ENCODE measurements around the gene GRAMD2B. TPM values are rescaled to one million over a fixed set of nuclear protein-coding genes. Genes with fewer than 3 reads are reported as not detected.

The GRAMD2B gene
- total and polyA plus RNA-seq, 2 experiments from 2014 or later = 90.4 to 128 TPM

DNA sequence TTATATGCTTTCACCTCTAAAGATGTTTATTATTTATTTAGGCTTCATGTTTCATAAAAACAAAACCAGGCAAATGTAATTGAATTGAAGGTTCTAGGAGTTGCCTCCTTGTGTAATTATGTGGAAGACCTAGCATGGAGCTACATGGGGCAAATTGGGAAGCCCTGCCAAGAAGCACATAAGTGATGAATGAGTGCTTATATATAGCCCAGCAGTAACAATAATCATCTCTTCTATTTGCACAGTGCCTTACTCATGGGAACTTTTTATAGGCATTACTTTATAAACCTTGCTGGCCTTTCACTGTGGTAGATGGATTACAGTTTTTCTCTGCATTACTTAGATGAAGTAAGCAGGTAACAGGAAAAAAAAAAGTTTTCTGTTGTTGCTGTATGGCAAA lies 40.0 kb upstream of the GRAMD2B start:
- TF ChIP-seq EZH2phosphoT487 (IDR thresholded peaks at IDR 0.05; ENCODE audit: insufficient read depth, low read depth) (no peak), EZH2 (IDR thresholded peaks at IDR 0.05; ENCODE audit: insufficient read depth, poor library complexity, severe bottlenecking) (no peak)
- H3K4me1 ChIP-seq (ENCODE audit: insufficient read depth) = peaks cover 55% of the 10 kb centered on the region
- peak; percentile 55 for DNase-seq
- no peaks in the 10 kb centered on the region for H4K20me1 ChIP-seq (ENCODE audit: insufficient read depth)
- in situ Hi-C loops (cut with MboI) = no loop called here
- H3K9ac ChIP-seq = no peak overlapping the region
- peak overlapping the region; percentile 0; the same call in 1 of the 2 replicates for H2AFZ ChIP-seq
- H3K9me2 ChIP-seq (ENCODE audit: insufficient read depth) = no peaks in the 10 kb centered on the region
- H3K79me2 ChIP-seq (ENCODE audit: insufficient read depth) = no peaks in the 10 kb centered on the region
- no peaks in the 10 kb centered on the region for H3K36me3 ChIP-seq (ENCODE audit: low read depth)
- H3K4me3 ChIP-seq = no peak overlapping the region
- H3K4me2 ChIP-seq (ENCODE audit: unreplicated experiment) = peak overlapping the region; percentile 36
- H3K27ac ChIP-seq = peak overlapping the region; percentile 68
- H3K27me3 ChIP-seq (replicated peaks; ENCODE audit: insufficient read depth) = no peaks in the 10 kb centered on the region
- peaks cover 43% of the 10 kb centered on the region for H3F3A ChIP-seq (ENCODE audit: insufficient read depth)
- no peaks in the 10 kb centered on the region for H3K9me3 ChIP-seq (ENCODE audit: low read depth)

DNA sequence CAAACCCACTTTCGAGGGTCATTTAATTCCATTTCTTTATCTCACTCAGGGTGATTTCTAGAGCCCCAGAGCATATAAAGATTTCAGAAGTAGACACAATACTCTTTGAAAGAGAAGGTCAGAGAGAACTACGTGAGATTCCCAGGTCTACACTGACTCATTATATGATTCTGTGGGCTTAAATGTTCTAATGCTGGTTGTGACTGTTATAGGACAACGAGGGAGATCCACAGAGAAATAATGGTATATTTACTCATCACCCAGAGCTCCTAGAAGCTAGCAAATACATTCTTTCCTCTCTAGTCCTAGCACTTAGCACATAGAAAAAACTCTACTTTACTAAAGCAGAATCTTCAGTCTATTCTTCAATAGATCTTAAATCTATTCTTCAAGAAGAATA lies 39.4 kb upstream of the GRAMD2B start:
- Histone ChIP-seq H3K79me2 (ENCODE audit: insufficient read depth) (no peaks in the 10 kb centered on the region), H3K36me3 (ENCODE audit: low read depth) (no peaks in the 10 kb centered on the region), H3K27me3 (replicated peaks; ENCODE audit: insufficient read depth) (no peaks in the 10 kb centered on the region), H3F3A (ENCODE audit: insufficient read depth) (peaks cover 38% of the 10 kb centered on the region), H3K4me3 (no peak overlapping the region), H3K9me2 (ENCODE audit: insufficient read depth) (no peaks in the 10 kb centered on the region), H3K9me3 (ENCODE audit: low read depth) (no peaks in the 10 kb centered on the region), H4K20me1 (ENCODE audit: insufficient read depth) (no peaks in the 10 kb centered on the region), H3K4me2 (ENCODE audit: unreplicated experiment) (peak overlapping the region; percentile 36), H3K4me1 (ENCODE audit: insufficient read depth) (peaks cover 52% of the 10 kb centered on the region), H2AFZ (peak overlapping the region; percentile 0; the same call in 1 of the 2 replicates), H3K9ac (0 out of 2 replicates have a peak overlapping the region, but pooled peaks have one; percentile 0), H3K27ac (peak overlapping the region; percentile 68)
- TF ChIP-seq EZH2phosphoT487 (IDR thresholded peaks at IDR 0.05; ENCODE audit: insufficient read depth, low read depth) (no peak), EZH2 (IDR thresholded peaks at IDR 0.05; ENCODE audit: insufficient read depth, poor library complexity, severe bottlenecking) (no peak)
- WGBS, 2 experiments (ENCODE audit: low coverage in 1 of 2, low lambda C conversion rate in 2 of 2, missing lambda C conversion rate in 2 of 2) = 41 to 42% methylated on average over 3 of the region's 3 CpGs
- in situ Hi-C loops (cut with MboI) = no loop called here
- DNase-seq = peak; percentile 61

GRCh38 chr5:126384985-126385384 lies 38.2 kb upstream of the GRAMD2B start:
- no peaks in the 10 kb centered on the region for H3K27me3 ChIP-seq (replicated peaks; ENCODE audit: insufficient read depth)
- H3K9me3 ChIP-seq (ENCODE audit: low read depth) = no peaks in the 10 kb centered on the region
- no peak overlapping the region for H3K9ac ChIP-seq
- no peak overlapping the region for H2AFZ ChIP-seq
- peak; percentile 77 for DNase-seq
- H3K27ac ChIP-seq = peak overlapping the region; percentile 68
- peaks cover 38% of the 10 kb centered on the region for H3F3A ChIP-seq (ENCODE audit: insufficient read depth)
- TF ChIP-seq EZH2phosphoT487 (IDR thresholded peaks at IDR 0.05; ENCODE audit: insufficient read depth, low read depth) = no peak
- TF ChIP-seq EZH2 (IDR thresholded peaks at IDR 0.05; ENCODE audit: insufficient read depth, poor library complexity, severe bottlenecking) = no peak
- no peaks in the 10 kb centered on the region for H4K20me1 ChIP-seq (ENCODE audit: insufficient read depth)
- in situ Hi-C loops (cut with MboI) = no loop called here
- peak overlapping the region; percentile 36 for H3K4me2 ChIP-seq (ENCODE audit: unreplicated experiment)
- 60 to 61% methylated on average over 3 of the region's 3 CpGs for WGBS, 2 experiments (ENCODE audit: low coverage in 1 of 2, low lambda C conversion rate in 2 of 2, missing lambda C conversion rate in 2 of 2)
- no peaks in the 10 kb centered on the region for H3K36me3 ChIP-seq (ENCODE audit: low read depth)
- H3K79me2 ChIP-seq (ENCODE audit: insufficient read depth) = no peaks in the 10 kb centered on the region
- H3K4me1 ChIP-seq (ENCODE audit: insufficient read depth) = peaks cover 52% of the 10 kb centered on the region
- no peaks in the 10 kb centered on the region for H3K9me2 ChIP-seq (ENCODE audit: insufficient read depth)
- H3K4me3 ChIP-seq = peak overlapping the region; percentile 9; the same call in 1 of the 2 replicates

GRCh38 chr5:126385524-126386502 lies 37.4 kb upstream of the GRAMD2B start:
- peak overlapping the region; percentile 9; the same call in 1 of the 2 replicates for H3K4me3 ChIP-seq
- in situ Hi-C loops (cut with MboI) = no loop called here
- peak overlapping the region; percentile 68 for H3K27ac ChIP-seq

More at GRCh38 chr5:126385524-126386502, 37.4 kb upstream of the GRAMD2B start:
- Histone ChIP-seq H3K4me1 (ENCODE audit: insufficient read depth) (peaks cover 52% of the 10 kb centered on the region), H2AFZ (0 out of 2 replicates have a peak overlapping the region, but pooled peaks have one; percentile 6), H3K27me3 (replicated peaks; ENCODE audit: insufficient read depth) (no peaks in the 10 kb centered on the region), H3K4me2 (ENCODE audit: unreplicated experiment) (peak overlapping the region; percentile 36), H3K9me3 (ENCODE audit: low read depth) (no peaks in the 10 kb centered on the region), H4K20me1 (ENCODE audit: insufficient read depth) (no peaks in the 10 kb centered on the region), H3F3A (ENCODE audit: insufficient read depth) (peaks cover 38% of the 10 kb centered on the region), H3K79me2 (ENCODE audit: insufficient read depth) (no peaks in the 10 kb centered on the region), H3K36me3 (ENCODE audit: low read depth) (no peaks in the 10 kb centered on the region), H3K9me2 (ENCODE audit: insufficient read depth) (no peaks in the 10 kb centered on the region), H3K9ac (0 out of 2 replicates have a peak overlapping the region, but pooled peaks have one; percentile 1)
- DNase-seq = peak; percentile 28
- WGBS, 2 experiments (ENCODE audit: low coverage in 1 of 2, low lambda C conversion rate in 2 of 2, missing lambda C conversion rate in 2 of 2) = 81 to 82% methylated on average over 6 of the region's 6 CpGs
- no peak for TF ChIP-seq EZH2 (IDR thresholded peaks at IDR 0.05; ENCODE audit: insufficient read depth, poor library complexity, severe bottlenecking)
- TF ChIP-seq EZH2phosphoT487 (IDR thresholded peaks at IDR 0.05; ENCODE audit: insufficient read depth, low read depth) = no peak

Data from GM23248 (cell line).